ENCODE data around the gene BAIAP3. TPM values are rescaled to one million over a fixed set of nuclear protein-coding genes. Genes with fewer than 3 reads are reported as not detected.

Gene BAIAP3
- total and polyA plus RNA-seq, 2 experiments from 2014 or later = 5.2 to 13.0 TPM

DNA sequence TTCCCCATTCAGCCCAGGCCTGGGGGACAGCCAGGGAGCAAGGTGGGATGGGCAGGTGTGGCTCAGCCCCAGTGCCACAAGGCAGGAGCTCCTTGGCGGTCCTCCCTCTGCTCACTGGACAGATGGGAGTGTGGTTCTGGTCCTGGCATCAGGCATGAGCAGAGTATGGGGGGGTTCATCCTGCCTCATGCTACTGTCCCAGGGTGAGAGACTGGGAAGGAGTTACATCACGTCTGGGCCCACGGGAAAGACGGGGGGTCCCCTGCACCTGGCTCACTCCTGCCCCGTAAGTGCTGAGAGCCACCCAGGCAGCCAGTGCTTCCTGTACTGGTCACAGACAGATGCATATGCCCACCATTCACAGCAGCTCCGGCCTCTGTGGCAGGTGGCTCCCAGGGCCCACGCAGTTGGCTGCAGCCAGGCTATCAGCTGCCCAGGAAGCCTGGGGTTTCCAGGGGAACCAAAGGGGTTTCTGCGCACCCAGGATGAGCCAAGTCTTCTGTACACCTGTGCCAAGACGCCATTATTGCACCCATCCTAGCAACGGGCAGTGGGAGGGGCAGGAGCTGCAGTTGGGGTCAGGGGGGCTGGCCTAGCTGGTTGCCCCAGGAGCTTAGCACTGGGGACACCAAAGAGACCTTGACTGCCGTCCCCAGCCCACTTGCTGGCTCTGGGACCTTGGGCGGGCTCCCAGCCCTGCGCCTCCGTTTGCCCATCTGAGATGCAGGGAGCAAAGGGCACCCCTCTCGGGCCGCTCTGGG is 1.9 kb downstream of the BAIAP3 start:
- no peak for ATAC-seq
- H3K4me1 Mint-ChIP-seq = peaks cover 12% of the 10 kb centered on the region
- H3K27me3 ChIP-seq (ENCODE audit: insufficient read depth) = peaks cover 36% of the 10 kb centered on the region

More for the DNA sequence above, 1.9 kb downstream of the BAIAP3 start:
- Mint-ChIP-seq H3K27ac (no peak overlapping the region), H3K27me3 (ENCODE audit: insufficient read depth, low read depth, poor library complexity) (peaks cover 32% of the 10 kb centered on the region), H3K4me3 (no peak overlapping the region; the same call in 2 of the 3 replicates), H3K36me3 (ENCODE audit: low read depth) (no peaks in the 10 kb centered on the region), H3K9me3 (no peaks in the 10 kb centered on the region)
- Histone ChIP-seq H3F3A (replicated peaks; ENCODE audit: low read depth) (0 out of 2 replicates have a peak, but pooled peaks cover 5% of the 10 kb centered on the region), H2AFZ (no peak overlapping the region), H3K9me2 (ENCODE audit: insufficient read depth) (no peaks in the 10 kb centered on the region), H3K27ac (ENCODE audit: low read depth) (no peak overlapping the region), H3K4me1 (ENCODE audit: insufficient read depth) (peaks cover 10% of the 10 kb centered on the region), H3K79me2 (replicated peaks; ENCODE audit: insufficient read depth) (no peaks in the 10 kb centered on the region), H3K4me3 (no peak overlapping the region), H3K4me2 (no peak overlapping the region), H3K36me3 (ENCODE audit: insufficient read depth) (no peaks in the 10 kb centered on the region), H4K20me1 (replicated peaks; ENCODE audit: insufficient read depth) (no peaks in the 10 kb centered on the region; the same call in 1 of the 2 replicates)
- TF ChIP-seq EZH2phosphoT487 (IDR thresholded peaks at IDR 0.05; ENCODE audit: unreplicated experiment) (no peak), ZNF114 (CRISPR knock-in tag; IDR thresholded peaks at IDR 0.05) (no peak), CREB1 (CRISPR knock-in tag; IDR thresholded peaks at IDR 0.05; ENCODE audit: low read depth) (no peak), REST (IDR thresholded peaks at IDR 0.05; ENCODE audit: unreplicated experiment) (no peak), EZH2 (IDR thresholded peaks at IDR 0.05; ENCODE audit: low read depth, unreplicated experiment) (no peak), STAT1 (IDR thresholded peaks at IDR 0.05; ENCODE audit: unreplicated experiment) (no peak), NANOG (IDR thresholded peaks at IDR 0.05; ENCODE audit: borderline replicate concordance) (no peak), POLR2AphosphoS5 (IDR thresholded peaks at IDR 0.05; ENCODE audit: low read depth) (no peak), ZNF331 (CRISPR knock-in tag; IDR thresholded peaks at IDR 0.05; ENCODE audit: low read depth) (no peak), JUNB (IDR thresholded peaks at IDR 0.05; ENCODE audit: unreplicated experiment) (no peak)
- TF ChIP-seq, protein P1, sequence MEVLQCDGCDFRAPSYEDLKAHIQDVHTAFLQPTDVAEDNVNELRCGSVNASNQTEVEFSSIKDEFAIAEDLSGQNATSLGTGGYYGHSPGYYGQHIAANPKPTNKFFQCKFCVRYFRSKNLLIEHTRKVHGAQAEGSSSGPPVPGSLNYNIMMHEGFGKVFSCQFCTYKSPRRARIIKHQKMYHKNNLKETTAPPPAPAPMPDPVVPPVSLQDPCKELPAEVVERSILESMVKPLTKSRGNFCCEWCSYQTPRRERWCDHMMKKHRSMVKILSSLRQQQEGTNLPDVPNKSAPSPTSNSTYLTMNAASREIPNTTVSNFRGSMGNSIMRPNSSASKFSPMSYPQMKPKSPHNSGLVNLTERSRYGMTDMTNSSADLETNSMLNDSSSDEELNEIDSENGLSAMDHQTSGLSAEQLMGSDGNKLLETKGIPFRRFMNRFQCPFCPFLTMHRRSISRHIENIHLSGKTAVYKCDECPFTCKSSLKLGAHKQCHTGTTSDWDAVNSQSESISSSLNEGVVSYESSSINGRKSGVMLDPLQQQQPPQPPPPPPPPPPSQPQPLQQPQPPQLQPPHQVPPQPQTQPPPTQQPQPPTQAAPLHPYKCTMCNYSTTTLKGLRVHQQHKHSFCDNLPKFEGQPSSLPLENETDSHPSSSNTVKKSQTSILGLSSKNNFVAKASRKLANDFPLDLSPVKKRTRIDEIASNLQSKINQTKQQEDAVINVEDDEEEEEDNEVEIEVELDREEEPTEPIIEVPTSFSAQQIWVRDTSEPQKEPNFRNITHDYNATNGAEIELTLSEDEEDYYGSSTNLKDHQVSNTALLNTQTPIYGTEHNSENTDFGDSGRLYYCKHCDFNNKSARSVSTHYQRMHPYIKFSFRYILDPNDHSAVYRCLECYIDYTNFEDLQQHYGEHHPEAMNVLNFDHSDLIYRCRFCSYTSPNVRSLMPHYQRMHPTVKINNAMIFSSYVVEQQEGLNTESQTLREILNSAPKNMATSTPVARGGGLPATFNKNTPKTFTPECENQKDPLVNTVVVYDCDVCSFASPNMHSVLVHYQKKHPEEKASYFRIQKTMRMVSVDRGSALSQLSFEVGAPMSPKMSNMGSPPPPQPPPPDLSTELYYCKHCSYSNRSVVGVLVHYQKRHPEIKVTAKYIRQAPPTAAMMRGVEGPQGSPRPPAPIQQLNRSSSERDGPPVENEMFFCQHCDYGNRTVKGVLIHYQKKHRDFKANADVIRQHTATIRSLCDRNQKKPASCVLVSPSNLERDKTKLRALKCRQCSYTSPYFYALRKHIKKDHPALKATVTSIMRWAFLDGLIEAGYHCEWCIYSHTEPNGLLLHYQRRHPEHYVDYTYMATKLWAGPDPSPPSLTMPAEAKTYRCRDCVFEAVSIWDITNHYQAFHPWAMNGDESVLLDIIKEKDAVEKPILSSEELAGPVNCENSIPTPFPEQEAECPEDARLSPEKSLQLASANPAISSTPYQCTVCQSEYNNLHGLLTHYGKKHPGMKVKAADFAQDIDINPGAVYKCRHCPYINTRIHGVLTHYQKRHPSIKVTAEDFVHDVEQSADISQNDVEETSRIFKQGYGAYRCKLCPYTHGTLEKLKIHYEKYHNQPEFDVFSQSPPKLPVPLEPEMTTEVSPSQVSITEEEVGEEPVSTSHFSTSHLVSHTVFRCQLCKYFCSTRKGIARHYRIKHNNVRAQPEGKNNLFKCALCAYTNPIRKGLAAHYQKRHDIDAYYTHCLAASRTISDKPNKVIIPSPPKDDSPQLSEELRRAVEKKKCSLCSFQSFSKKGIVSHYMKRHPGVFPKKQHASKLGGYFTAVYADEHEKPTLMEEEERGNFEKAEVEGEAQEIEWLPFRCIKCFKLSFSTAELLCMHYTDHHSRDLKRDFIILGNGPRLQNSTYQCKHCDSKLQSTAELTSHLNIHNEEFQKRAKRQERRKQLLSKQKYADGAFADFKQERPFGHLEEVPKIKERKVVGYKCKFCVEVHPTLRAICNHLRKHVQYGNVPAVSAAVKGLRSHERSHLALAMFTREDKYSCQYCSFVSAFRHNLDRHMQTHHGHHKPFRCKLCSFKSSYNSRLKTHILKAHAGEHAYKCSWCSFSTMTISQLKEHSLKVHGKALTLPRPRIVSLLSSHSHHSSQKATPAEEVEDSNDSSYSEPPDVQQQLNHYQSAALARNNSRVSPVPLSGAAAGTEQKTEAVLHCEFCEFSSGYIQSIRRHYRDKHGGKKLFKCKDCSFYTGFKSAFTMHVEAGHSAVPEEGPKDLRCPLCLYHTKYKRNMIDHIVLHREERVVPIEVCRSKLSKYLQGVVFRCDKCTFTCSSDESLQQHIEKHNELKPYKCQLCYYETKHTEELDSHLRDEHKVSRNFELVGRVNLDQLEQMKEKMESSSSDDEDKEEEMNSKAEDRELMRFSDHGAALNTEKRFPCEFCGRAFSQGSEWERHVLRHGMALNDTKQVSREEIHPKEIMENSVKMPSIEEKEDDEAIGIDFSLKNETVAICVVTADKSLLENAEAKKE (CRISPR knock-in tag; IDR thresholded peaks at IDR 0.05) = no peak
- TF ChIP-seq, protein P2, sequence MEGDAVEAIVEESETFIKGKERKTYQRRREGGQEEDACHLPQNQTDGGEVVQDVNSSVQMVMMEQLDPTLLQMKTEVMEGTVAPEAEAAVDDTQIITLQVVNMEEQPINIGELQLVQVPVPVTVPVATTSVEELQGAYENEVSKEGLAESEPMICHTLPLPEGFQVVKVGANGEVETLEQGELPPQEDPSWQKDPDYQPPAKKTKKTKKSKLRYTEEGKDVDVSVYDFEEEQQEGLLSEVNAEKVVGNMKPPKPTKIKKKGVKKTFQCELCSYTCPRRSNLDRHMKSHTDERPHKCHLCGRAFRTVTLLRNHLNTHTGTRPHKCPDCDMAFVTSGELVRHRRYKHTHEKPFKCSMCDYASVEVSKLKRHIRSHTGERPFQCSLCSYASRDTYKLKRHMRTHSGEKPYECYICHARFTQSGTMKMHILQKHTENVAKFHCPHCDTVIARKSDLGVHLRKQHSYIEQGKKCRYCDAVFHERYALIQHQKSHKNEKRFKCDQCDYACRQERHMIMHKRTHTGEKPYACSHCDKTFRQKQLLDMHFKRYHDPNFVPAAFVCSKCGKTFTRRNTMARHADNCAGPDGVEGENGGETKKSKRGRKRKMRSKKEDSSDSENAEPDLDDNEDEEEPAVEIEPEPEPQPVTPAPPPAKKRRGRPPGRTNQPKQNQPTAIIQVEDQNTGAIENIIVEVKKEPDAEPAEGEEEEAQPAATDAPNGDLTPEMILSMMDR (conservative IDR thresholded peaks at IDR 0.05; ENCODE audit: low read depth in 2 of 2) = no peak
- TF ChIP-seq, protein P3, sequence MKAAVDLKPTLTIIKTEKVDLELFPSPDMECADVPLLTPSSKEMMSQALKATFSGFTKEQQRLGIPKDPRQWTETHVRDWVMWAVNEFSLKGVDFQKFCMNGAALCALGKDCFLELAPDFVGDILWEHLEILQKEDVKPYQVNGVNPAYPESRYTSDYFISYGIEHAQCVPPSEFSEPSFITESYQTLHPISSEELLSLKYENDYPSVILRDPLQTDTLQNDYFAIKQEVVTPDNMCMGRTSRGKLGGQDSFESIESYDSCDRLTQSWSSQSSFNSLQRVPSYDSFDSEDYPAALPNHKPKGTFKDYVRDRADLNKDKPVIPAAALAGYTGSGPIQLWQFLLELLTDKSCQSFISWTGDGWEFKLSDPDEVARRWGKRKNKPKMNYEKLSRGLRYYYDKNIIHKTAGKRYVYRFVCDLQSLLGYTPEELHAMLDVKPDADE (IDR thresholded peaks at IDR 0.05) = no peak
- DNase-seq (ENCODE audit: low spot score) = no peak

All from GM23338 (cell line).